Activated CD4-positive, alpha-beta memory T cell treated with anti-CD3 and anti-CD28 coated beads for 36 hours (primary cell): Measurements from ENCODE around the gene SACS. TPM values are rescaled to one million over a fixed set of nuclear protein-coding genes. Genes with fewer than 3 reads are reported as not detected.

Source experiments
- CTCF ChIA-PET: fragments of 350-600 bp; sonication (Branson Sonifier 250); formaldehyde crosslinking; loops from one replicate; lab custom pipeline; 2021; ENCODE audit warnings: antibody characterized with exemption, inconsistent platforms; lab: Charles Lee
- POLR2A ChIA-PET: fragments of 350-600 bp; sonication (Branson Sonifier 250); formaldehyde crosslinking; loops from one replicate; lab custom pipeline; 2021; ENCODE audit warnings: antibody characterized with exemption; lab: Charles Lee
- DNase-seq: peaks from one replicate; pipeline ENCODE4 v3.0.0-alpha.2; 2020
- H3K27ac Mint-ChIP-seq: one replicate; pipeline ENCODE4 v1.8.0; 2021; ENCODE audit warnings: mixed read lengths
- H3K27me3 Mint-ChIP-seq: one replicate; pipeline ENCODE4 v1.8.0; 2021; ENCODE audit warnings: mixed read lengths
- H3K36me3 Mint-ChIP-seq: one replicate; pipeline ENCODE4 v1.8.0; 2021; ENCODE audit warnings: mixed read lengths
- H3K4me1 Mint-ChIP-seq: one replicate; pipeline ENCODE4 v1.8.0; 2021; ENCODE audit warnings: low read depth, mixed read lengths
- H3K4me3 Mint-ChIP-seq: one replicate; pipeline ENCODE4 v1.8.0; 2021; ENCODE audit warnings: mild to moderate bottlenecking, mixed read lengths
- H3K9me3 Mint-ChIP-seq: one replicate; pipeline ENCODE4 v1.8.0; 2021; ENCODE audit warnings: mixed read lengths
- intact Hi-C: fragments of 100-400 bp; cut with micrococcal nuclease; formaldehyde crosslinking; loops from one replicate; pipeline ENCODE4 v1.15.1; 2023
- total RNA-seq, 2 experiments: library from RNA; stranded (reverse); gene quantifications; one replicate each; pipeline ENCODE4 v1.2.3, GENCODE V29; 2021

SACS gene
- total RNA-seq, 2 experiments from 2014 or later, result 32.4 to 33.5 TPM

- ChIA-PET CTCF (interaction anchor here (1.0 kb wide), 1 partner anchor 54 kb away, joined by 4 read pairs; no protein-coding TSS in a partner anchor), POLR2A (interaction anchor here (0.7 kb wide), 1 partner anchor 894 kb away, joined by 3 read pairs; no protein-coding TSS in a partner anchor)
- peak overlapping the region; percentile 73 for H3K4me3 Mint-ChIP-seq
- H3K27ac Mint-ChIP-seq, result no peak overlapping the region
- peaks cover 24% of the 10 kb centered on the region for H3K36me3 Mint-ChIP-seq
- intact Hi-C loops, result loop anchor here (1.0 to 10.0 kb wide), 6 partner anchors 202 to 1770 kb away; partner anchors contain the start of genes MICU2 and MIPEP
- H3K27me3 Mint-ChIP-seq, result no peaks in the 10 kb centered on the region
- DNase-seq, result peak; percentile 98
- H3K4me1 Mint-ChIP-seq, result peaks cover 69% of the 10 kb centered on the region
- no peaks in the 10 kb centered on the region for H3K9me3 Mint-ChIP-seq
Observed at GRCh38 chr13:23375001-23375971, 58.2 kb downstream of the SACS start.

DNA sequence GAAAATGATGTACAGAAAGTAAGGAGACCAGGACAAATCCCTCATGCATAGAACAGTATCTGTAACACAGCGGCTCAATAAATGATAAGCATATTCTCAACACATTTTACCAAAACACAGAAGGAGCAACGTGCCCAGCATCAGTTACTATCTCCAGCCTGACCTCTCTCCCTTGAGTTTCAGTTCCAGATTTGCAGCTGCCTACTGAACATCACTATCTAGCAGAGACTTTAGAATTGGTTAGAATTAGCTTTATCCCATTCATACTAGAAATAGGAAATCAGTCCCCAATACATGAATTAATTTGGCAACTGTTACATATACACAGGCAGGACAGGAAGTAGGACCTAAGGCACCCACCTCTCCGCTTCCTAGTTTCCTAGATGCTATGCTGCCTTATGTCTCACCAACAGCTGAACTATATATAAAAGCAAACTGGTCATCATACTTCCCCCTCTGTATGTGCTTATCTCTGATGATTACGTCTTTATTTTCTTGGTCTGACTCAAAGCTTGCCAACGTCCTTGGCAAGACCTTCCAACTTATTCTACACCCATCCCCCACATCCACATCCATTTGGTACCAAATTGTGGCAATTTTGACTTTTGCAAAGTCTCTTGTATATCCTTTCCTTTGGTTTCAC is 61.1 kb downstream of the SACS start:
- CTCF ChIA-PET, result no interaction called here
- Mint-ChIP-seq H3K36me3 (peaks cover 42% of the 10 kb centered on the region), H3K9me3 (no peaks in the 10 kb centered on the region), H3K4me1 (peaks cover 40% of the 10 kb centered on the region), H3K4me3 (peak overlapping the region; percentile 21), H3K27me3 (no peaks in the 10 kb centered on the region), H3K27ac (no peak overlapping the region)
- no peak for DNase-seq
- POLR2A ChIA-PET, result no interaction called here
- intact Hi-C loops, result loop anchor here (10.0 kb wide), 2 partner anchors 422 to 1768 kb away; partner anchors contain the start of gene MICU2

- Mint-ChIP-seq H3K27ac (no peak overlapping the region), H3K36me3 (peaks cover 71% of the 10 kb centered on the region), H3K4me3 (no peak overlapping the region), H3K4me1 (peaks cover 12% of the 10 kb centered on the region), H3K9me3 (no peaks in the 10 kb centered on the region), H3K27me3 (no peaks in the 10 kb centered on the region)
- no peak for DNase-seq
- ChIA-PET CTCF (no interaction called here), POLR2A (interaction anchor here (1.6 kb wide), 1 partner anchor 13 kb away, joined by 3 read pairs; no protein-coding TSS in a partner anchor)
- intact Hi-C loops, result no loop called here
Observed at GRCh38 chr13:23367907-23368306, 65.6 kb downstream of the SACS start.

GRCh38 chr13:23365652-23366051 is 67.8 kb downstream of the SACS start:
- Mint-ChIP-seq H3K4me1 (no peaks in the 10 kb centered on the region), H3K36me3 (peaks cover 63% of the 10 kb centered on the region), H3K4me3 (no peak overlapping the region), H3K9me3 (no peaks in the 10 kb centered on the region), H3K27me3 (no peaks in the 10 kb centered on the region), H3K27ac (no peak overlapping the region)
- CTCF ChIA-PET, result no interaction called here
- POLR2A ChIA-PET, result no interaction called here
- no peak for DNase-seq
- intact Hi-C loops, result no loop called here

DNA sequence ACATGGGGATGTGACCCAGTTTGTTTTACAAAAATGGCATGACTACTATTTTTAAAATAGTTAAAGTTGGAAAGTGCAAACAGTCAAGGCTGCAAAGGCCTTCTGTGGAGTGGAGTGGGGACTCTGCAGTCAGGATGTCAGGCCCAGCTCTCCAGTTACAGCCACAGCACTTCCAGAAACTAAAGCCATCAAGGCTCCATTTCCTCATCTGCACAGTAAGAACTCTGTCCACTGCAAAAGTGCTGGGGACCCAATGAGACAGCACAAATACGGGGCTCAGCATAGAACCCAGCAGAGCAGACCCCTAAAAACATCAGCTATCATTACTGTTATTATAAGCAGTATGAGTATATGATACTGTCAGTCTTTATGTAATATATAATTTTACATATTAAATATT is 73.6 kb downstream of the SACS start:
- ChIA-PET POLR2A (no interaction called here), CTCF (no interaction called here)
- intact Hi-C loops, result no loop called here
- Mint-ChIP-seq H3K4me1 (no peaks in the 10 kb centered on the region), H3K9me3 (no peaks in the 10 kb centered on the region), H3K27me3 (no peaks in the 10 kb centered on the region), H3K36me3 (peaks cover 51% of the 10 kb centered on the region), H3K4me3 (no peak overlapping the region), H3K27ac (no peak overlapping the region)
- DNase-seq, result no peak

DNA sequence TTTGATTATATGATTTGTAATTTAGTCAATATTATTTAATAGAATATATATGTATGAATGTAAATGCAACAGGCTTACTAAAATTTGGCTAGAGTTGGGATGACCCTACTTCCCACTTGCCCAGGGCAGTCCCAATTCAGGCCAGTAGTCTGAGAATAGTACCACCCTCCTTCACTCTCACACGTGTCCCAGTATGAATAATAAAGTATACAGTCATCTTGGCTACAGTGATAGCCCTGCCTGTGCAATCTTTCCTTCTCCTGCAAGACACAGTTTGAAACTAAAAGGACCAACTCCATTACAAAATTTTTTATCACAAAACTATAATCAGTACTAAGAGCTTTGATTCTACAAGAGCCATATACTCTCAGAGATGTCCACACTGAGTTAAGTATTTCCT is 76.2 kb downstream of the SACS start:
- Mint-ChIP-seq H3K36me3 (peaks cover 46% of the 10 kb centered on the region), H3K4me3 (no peak overlapping the region), H3K27ac (no peak overlapping the region), H3K27me3 (no peaks in the 10 kb centered on the region), H3K9me3 (no peaks in the 10 kb centered on the region), H3K4me1 (peaks cover 7% of the 10 kb centered on the region)
- ChIA-PET CTCF (no interaction called here), POLR2A (no interaction called here)
- intact Hi-C loops, result no loop called here
- DNase-seq, result no peak

DNA sequence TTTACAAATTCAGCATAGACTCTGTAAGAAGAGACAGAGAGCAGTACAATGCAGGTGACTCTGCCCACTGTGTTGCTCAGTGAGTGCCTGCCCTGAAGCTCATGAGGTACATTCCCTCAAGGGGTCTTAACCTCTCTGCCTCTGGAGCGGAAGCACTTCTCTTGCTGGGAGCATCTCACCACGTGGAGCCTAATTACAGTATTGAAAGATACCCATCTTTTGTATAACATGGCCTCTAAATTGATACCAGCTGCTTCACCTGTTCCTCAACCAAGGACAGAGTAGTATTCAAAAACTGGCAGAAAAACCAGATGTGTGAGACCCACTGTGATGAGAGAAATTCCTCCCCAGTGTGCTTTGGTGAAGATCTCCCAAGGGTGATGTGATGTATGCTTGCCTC is 77.1 kb downstream of the SACS start:
- POLR2A ChIA-PET, result no interaction called here
- peaks cover 49% of the 10 kb centered on the region for H3K36me3 Mint-ChIP-seq

GRCh38 chr13:23354520-23354919 is 79.0 kb downstream of the SACS start:
- Mint-ChIP-seq H3K27me3 (no peaks in the 10 kb centered on the region), H3K27ac (no peak overlapping the region), H3K4me3 (no peak overlapping the region), H3K9me3 (no peaks in the 10 kb centered on the region), H3K36me3 (peaks cover 57% of the 10 kb centered on the region), H3K4me1 (peaks cover 13% of the 10 kb centered on the region)
- no peak for DNase-seq
- intact Hi-C loops, result no loop called here
- ChIA-PET CTCF (interaction anchor here (0.5 to 1.3 kb wide), 2 partner anchors 17 to 1068 kb away, joined by 3 read pairs; no protein-coding TSS in a partner anchor), POLR2A (interaction anchor here (0.7 kb wide), 1 partner anchor 14 kb away, joined by 3 read pairs; no protein-coding TSS in a partner anchor)

More for the DNA sequence above, 77.1 kb downstream of the SACS start:
- intact Hi-C loops, result no loop called here
- Mint-ChIP-seq H3K4me3 (no peak overlapping the region), H3K4me1 (peaks cover 10% of the 10 kb centered on the region), H3K27ac (no peak overlapping the region), H3K9me3 (no peaks in the 10 kb centered on the region), H3K27me3 (no peaks in the 10 kb centered on the region)
- CTCF ChIA-PET, result no interaction called here
- no peak for DNase-seq

- no peak for DNase-seq
- ChIA-PET POLR2A (no interaction called here), CTCF (no interaction called here)
- Mint-ChIP-seq H3K36me3 (peaks cover 72% of the 10 kb centered on the region), H3K4me1 (peaks cover 13% of the 10 kb centered on the region), H3K27me3 (no peaks in the 10 kb centered on the region), H3K9me3 (no peaks in the 10 kb centered on the region), H3K27ac (no peak overlapping the region), H3K4me3 (no peak overlapping the region)
- intact Hi-C loops, result no loop called here
Observed at GRCh38 chr13:23352161-23352560, 81.3 kb downstream of the SACS start.

DNA sequence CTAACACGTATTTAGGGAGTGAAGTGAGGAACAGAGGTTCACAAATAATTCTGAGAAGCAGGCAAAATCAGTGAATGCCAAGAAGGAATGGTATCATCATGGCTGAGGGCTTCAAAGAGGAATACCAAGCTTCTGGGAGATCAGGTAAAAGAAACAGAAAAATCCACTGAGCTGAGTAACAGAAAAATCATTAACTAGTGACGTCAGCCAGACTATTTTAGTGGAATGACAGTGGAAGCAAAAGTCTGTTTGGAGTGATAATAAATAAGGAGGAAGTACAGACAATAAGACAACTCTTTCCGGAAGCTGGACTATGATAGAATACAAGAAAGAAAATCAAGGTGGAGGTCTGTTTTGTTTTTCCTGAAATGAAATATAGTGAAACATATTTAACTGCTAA is 83.5 kb downstream of the SACS start:
- no peak for DNase-seq
- intact Hi-C loops, result no loop called here
- POLR2A ChIA-PET, result no interaction called here
- H3K36me3 Mint-ChIP-seq, result peaks cover 75% of the 10 kb centered on the region
- H3K4me3 Mint-ChIP-seq, result no peak overlapping the region
- H3K27me3 Mint-ChIP-seq, result no peaks in the 10 kb centered on the region
- H3K27ac Mint-ChIP-seq, result no peak overlapping the region
- CTCF ChIA-PET, result no interaction called here
- peaks cover 13% of the 10 kb centered on the region for H3K4me1 Mint-ChIP-seq
- H3K9me3 Mint-ChIP-seq, result no peaks in the 10 kb centered on the region

DNA sequence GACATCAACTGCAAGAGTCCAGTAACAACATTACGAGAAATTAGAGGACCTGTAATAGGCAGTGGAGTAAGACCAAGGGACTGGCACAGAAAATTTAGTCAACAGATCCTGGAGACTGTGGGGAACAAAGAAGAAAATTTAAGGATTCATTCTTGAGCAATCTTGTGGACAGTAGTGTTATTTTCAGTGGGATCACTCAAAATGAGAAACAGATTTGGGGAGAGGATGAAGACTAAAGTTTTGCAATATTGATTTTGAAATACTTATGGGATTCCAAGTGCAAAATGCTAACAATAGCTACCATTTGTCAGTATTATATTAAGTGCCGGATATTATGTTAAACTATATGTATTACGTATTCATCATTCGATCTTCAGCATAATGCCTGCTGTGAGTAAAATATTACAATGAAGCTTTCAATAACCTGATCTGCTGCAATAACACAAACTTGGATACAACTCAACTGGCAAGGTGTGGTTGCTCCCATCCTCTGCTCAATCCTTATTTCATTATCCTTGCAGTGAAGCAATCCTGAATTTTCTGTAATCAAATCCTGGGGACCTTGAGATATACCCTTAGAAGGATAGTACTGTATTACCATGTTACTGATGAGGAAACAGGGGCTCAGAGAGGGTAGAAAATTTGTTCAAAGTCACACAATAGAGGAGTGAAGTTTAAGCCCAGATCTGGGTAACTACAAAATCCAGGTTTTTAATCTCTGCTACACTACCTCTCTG is 84.2 kb downstream of the SACS start:
- peaks cover 77% of the 10 kb centered on the region for H3K36me3 Mint-ChIP-seq
- peaks cover 13% of the 10 kb centered on the region for H3K4me1 Mint-ChIP-seq
- intact Hi-C loops, result no loop called here
- H3K4me3 Mint-ChIP-seq, result no peak overlapping the region
- no peak for DNase-seq
- H3K27ac Mint-ChIP-seq, result no peak overlapping the region
- no peaks in the 10 kb centered on the region for H3K27me3 Mint-ChIP-seq
- CTCF ChIA-PET, result no interaction called here
- no peaks in the 10 kb centered on the region for H3K9me3 Mint-ChIP-seq
- POLR2A ChIA-PET, result no interaction called here
